Measurements from ENCODE around the gene CTAG2.
"Not testable (repeated sequence)": the region's sequence is repeated elsewhere in the genome, so short reads cannot be mapped to it uniquely, and the experiment has no call there.

The CTAG2 gene

DNA sequence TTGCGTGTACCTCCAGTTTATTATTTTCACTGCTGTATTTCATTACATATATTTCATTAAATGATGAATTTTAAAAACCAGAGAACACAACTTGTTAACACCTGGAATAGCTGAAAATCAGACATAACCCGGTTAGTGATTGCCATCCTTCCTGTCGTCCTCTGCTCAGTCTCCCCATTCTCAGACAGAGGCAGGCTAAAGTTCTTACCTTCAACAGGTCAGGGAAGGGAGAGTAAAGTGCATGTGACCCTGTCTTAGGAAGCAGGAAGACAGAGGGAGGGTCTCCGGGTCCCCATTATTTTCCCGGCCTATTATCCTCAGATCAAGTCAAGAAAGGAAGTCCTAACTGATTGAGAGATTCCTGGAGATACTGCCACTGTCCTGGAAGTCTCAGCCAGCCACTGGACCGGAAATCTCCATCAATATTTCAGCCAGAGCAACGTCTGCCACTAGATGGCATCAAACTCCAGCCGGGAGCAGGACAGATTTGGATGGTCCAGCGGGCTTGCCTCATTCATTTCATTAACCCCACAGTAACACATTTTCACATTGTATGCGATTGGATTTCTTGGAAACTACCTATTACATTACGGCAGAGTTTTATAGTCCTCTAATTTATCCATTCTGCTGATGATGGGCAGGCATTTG lies 32.5 kb downstream of the CTAG2 start:
- not testable (repeated sequence) for H3K27ac Mint-ChIP-seq, H3K27me3 Mint-ChIP-seq, DNase-seq, H3K4me3 Mint-ChIP-seq, H3K36me3 Mint-ChIP-seq, H3K9me3 Mint-ChIP-seq, H3K4me1 Mint-ChIP-seq
- peak; percentile 33 to 53 for ATAC-seq (replicated peaks)

DNA sequence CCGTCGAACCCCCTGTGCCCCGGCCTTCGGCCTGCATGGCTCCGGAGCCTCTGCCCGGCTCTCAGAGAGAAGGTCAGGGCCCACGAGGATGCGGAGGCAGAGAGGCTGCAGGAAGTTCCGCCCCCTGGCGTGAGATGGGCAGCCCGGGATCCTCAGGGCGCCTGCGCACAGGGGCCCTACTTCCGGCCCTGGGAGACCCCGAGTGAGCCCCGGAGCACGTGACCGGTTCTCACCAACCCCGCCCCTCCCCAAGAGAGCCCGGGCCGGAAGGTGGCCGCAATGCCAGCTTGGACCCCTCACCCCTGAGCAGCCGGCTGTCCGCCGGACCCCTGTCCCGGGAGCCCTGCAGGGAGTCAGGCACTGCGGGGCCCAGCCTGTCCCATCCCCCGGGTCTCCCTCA lies 34.2 kb downstream of the CTAG2 start, which contains the start of gene CTAG1B:
Gene CTAG1B (minus strand): TSS at position 101 of the 400 bp plus-strand sequence. CDS start 64 bp downstream, at position 37.
- H3K9me3 Mint-ChIP-seq; H3K4me1 Mint-ChIP-seq; H3K36me3 Mint-ChIP-seq; H3K27me3 Mint-ChIP-seq; H3K27ac Mint-ChIP-seq; ATAC-seq (replicated peaks); DNase-seq; H3K4me3 Mint-ChIP-seq: not testable (repeated sequence)

DNA sequence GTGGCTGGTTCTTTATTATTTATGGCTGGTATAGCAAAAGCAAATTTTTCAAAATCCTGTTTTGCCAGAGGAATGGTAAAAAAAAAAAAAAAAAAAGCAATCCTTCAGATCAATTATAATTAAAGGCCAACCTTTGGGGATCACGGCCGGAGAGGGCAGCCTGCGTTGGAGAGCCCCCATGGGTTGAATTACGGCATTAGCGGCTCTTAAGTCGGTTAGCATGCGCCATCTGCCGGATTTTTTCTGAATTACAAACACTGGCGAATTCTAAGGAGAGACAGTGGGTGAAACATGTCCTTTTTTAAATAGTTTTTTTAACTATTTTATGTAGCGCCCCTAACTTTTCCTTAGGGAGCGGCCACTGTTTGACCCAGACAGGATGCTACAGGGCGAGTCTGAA lies 39.8 kb downstream of the CTAG2 start:
- not testable (repeated sequence) for H3K4me1 Mint-ChIP-seq; H3K9me3 Mint-ChIP-seq; ATAC-seq (replicated peaks); H3K27ac Mint-ChIP-seq; H3K27me3 Mint-ChIP-seq; DNase-seq; H3K36me3 Mint-ChIP-seq; H3K4me3 Mint-ChIP-seq

DNA sequence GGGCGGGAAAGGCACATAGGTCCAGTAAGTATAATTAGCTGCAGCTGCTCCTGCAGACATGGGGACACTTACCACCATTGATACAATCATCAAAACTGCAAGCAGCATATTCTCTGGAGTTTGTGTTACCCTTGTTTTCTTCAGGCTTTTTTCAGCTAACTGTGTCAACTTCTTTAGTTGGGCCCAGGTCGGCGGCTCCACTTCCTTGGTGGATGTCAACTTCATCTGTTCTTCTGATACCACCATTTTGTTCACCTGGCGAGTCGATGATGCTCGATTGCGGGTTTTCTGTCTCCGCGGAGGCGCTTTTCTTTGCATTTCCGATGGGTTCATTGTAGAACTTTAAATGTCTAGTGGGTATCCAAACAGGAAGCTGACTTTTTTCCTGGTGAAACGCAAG lies 42.2 kb downstream of the CTAG2 start:
- not testable (repeated sequence) for H3K27ac Mint-ChIP-seq; H3K9me3 Mint-ChIP-seq; H3K4me1 Mint-ChIP-seq; H3K36me3 Mint-ChIP-seq; DNase-seq; ATAC-seq (replicated peaks); H3K4me3 Mint-ChIP-seq; H3K27me3 Mint-ChIP-seq

DNA sequence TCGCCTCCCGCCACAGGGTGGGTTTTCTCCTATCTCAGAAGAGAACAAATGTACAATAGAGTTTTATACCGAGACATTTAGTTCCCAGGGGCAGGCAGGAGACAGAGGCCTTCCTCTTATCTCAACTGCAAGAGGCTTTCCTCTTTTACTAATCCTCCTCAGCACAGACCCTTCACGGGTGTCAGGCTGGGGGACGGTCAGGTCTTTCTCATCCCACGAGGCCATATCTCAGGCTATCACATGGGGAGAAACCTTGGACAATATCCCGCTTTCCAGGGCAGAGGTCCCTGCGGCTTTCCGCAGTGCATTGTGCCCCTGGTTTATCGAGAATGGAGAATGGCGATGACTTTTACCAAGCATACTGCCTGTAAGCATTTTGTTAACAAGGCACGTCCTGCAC lies 44.6 kb downstream of the CTAG2 start:
- ATAC-seq (replicated peaks): not testable (repeated sequence)

DNA sequence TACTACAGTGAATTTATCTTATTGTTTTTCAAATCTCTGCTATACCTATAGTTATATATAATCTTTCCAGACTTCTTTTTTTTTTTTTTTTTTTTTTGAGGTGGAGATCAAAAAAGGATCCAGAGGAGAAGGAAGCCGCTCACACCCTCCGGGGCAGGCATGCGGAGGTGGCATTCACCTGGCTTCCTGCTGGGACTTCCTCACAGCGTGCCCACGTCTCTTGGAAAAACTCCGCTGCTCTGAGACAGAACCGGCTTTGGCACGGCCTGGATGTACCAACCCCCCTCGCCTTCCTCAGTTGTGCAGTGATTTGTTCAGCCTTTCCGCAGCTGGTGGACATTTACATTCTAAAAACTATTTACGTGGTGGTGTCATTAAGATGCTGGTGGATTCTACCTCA lies 45.4 kb downstream of the CTAG2 start:
- ATAC-seq (replicated peaks); H3K9me3 Mint-ChIP-seq; H3K27me3 Mint-ChIP-seq; DNase-seq; H3K4me3 Mint-ChIP-seq; H3K27ac Mint-ChIP-seq; H3K36me3 Mint-ChIP-seq; H3K4me1 Mint-ChIP-seq: not testable (repeated sequence)

More for the DNA sequence above, 44.6 kb downstream of the CTAG2 start:
- not testable (repeated sequence) for H3K9me3 Mint-ChIP-seq, H3K4me1 Mint-ChIP-seq, DNase-seq, H3K4me3 Mint-ChIP-seq, H3K36me3 Mint-ChIP-seq, H3K27ac Mint-ChIP-seq, H3K27me3 Mint-ChIP-seq

DNA sequence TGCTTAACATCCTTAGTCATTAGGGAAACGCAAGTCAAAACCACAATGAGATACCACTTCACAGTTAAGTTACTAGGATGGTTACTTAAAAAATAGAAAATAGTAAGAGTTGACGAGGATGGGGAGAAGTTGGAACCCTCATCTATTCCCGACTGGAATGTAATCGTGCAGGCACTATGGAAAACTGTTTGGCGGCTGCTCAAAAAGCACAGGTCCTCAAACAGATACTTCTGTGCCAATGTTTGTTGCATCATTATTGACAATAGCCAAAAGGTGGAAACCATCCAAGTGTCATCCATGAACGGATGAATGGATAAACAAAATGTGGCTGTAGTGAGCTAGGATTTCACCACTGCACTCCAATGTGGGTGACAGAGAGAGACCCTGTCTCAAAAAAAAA lies 46.0 kb downstream of the CTAG2 start:
- Mint-ChIP-seq H3K4me1 (no peaks in the 10 kb centered on the region), H3K27me3 (no peaks in the 10 kb centered on the region), H3K27ac (no peak overlapping the region), H3K36me3 (no peaks in the 10 kb centered on the region), H3K9me3 (no peaks in the 10 kb centered on the region), H3K4me3 (no peak overlapping the region)
- ATAC-seq (replicated peaks) (no peak), DNase-seq (no peak)

DNA sequence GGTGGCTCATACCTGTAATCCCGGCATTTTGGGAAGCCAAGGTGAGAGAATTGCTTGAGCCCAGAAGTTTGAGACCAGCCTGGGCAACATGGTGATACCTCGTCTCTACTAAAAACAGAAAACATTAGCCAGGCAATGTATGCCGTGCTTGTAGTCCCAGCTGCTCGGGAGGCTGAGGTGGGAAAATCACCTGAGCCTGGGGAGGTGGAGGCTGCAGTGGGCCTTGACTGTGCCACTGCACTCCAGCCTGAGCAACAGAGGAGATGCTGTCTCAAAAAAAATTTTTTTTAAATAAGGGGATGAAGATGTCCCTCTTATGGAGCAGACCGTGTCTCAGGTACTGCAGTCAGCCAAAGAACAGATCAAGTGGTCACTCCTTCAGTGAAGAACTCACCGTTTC lies 47.8 kb downstream of the CTAG2 start:
- H3K27me3 Mint-ChIP-seq: peaks cover 0 to 3% of the 10 kb centered on the region in 2 donors
- H3K36me3 Mint-ChIP-seq: no peaks in the 10 kb centered on the region
- no peaks in the 10 kb centered on the region for H3K9me3 Mint-ChIP-seq
- ATAC-seq (replicated peaks): no peak
- no peak overlapping the region for H3K27ac Mint-ChIP-seq
- H3K4me3 Mint-ChIP-seq: no peak overlapping the region
- H3K4me1 Mint-ChIP-seq: no peaks in the 10 kb centered on the region
- no peak for DNase-seq

DNA sequence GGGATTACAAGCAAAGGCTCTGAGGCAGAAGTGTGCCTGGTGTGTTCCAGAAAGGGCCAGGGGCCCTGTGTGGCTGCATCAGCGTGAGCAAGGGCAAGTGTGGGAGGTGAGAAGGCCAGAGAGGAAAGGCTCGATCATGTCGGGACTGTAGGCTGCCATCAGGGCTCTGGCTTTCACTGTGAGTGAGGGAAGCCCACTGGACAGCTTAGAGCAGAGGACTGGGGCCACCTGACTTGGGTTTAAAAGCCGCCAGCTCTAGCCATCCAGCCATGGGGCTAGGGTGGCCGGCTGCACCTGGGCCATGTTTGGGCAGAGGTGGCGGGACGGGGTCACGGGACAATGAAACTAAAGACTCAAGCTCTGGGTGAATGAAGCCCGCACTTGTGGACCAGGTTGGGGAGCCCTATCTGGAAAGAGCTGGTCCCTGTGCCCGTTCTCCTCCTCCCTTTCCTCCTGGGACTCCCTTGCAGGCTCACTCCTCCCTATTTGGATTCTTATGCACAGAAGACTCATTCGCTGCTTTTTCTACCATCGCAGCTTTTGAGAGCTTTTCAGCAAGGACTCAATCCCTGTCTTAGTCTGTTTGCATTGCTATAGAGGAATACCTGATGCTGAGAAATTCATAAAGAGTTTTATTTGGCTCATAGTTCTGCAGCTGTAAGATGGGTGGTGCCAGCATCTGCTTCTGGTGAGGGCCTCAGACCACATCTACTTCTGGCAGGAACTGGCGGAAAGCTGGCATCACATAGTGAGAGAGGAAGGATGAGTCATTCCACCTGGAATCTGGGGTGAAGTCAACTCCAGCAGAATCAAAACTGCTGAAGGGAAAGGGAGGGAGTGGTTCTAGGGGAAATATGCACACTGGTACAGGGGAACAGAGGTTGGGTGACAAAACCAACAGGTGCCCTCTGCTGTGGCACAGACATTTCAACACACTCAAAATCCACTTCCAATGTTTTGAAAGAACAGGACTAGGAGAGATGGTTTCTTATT lies 49.6 kb downstream of the CTAG2 start:
- H3K27me3 Mint-ChIP-seq: peaks cover 4 to 7% of the 10 kb centered on the region in 2 donors
- no peak for DNase-seq
- no peak overlapping the region for H3K4me3 Mint-ChIP-seq
- no peak for ATAC-seq (replicated peaks)
- no peaks in the 10 kb centered on the region for H3K9me3 Mint-ChIP-seq
- H3K4me1 Mint-ChIP-seq: no peaks in the 10 kb centered on the region
- H3K27ac Mint-ChIP-seq: no peak overlapping the region
- H3K36me3 Mint-ChIP-seq: no peaks in the 10 kb centered on the region

DNA sequence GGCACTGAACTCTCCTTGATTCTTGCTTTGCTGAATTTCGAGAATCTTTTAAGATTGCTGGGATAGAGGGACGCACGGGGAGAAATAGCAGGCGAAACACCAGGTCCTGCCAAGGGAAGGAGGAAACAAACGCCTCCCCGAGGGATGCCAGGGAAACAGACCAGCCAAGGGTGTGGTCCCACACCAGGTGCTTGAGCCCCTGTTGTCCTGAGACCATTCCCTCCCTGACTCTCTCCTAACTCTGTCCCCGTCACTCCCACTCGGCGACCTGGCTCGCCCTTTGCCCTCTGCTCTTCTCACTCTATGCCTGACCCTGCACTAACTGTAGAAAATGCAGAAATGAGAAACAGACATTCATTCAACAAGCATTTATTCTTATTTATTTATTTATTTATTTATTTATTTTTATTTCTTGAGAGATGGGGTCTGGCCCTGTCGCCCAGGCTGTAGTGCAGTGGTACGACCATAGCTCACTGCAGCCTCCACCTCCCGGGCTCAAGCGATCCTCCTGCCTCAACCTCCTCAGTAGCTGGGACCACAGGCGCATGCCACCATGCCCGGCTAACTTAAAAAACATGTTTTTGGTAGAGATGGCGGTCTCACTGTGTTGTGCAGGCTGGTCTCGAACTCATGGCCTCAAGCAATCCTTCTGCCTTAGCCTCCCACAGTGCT lies 50.5 kb downstream of the CTAG2 start:
- no peak for ATAC-seq (replicated peaks)
- DNase-seq: no peak
- Mint-ChIP-seq H3K4me3 (no peak overlapping the region), H3K36me3 (no peaks in the 10 kb centered on the region), H3K4me1 (no peaks in the 10 kb centered on the region), H3K9me3 (no peaks in the 10 kb centered on the region), H3K27me3 (peaks cover 4 to 7% of the 10 kb centered on the region in 2 donors), H3K27ac (no peak overlapping the region)

DNA sequence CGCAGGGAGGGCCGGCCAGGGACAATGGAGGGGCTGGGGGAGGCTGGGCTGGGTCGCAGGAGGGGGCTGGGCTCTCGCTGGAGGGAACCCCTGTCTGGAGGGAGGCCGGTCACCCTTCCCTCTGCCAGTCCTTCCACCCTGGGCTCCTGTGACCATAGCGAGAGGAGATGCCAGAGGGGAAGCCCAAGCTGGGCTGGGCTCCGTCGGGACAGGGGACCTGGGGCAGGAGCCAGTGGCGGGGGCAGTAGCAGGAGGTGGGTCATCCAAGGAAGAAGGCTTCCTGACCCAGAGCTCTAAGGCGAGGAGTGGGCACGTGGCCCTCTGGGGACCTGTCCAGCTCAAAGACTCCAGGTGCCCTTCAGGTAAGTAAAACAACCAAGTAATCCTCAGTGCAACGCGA lies 51.2 kb downstream of the CTAG2 start:
- ATAC-seq (replicated peaks) (no peak), DNase-seq (no peak)
- H3K36me3 Mint-ChIP-seq: no peaks in the 10 kb centered on the region
- no peak overlapping the region for H3K4me3 Mint-ChIP-seq
- no peaks in the 10 kb centered on the region for H3K4me1 Mint-ChIP-seq
- H3K27me3 Mint-ChIP-seq: peaks cover 7% of the 10 kb centered on the region in 2 donors
- H3K27ac Mint-ChIP-seq: no peak overlapping the region
- peaks cover under 1 to 2% of the 10 kb centered on the region in 2 donors for H3K9me3 Mint-ChIP-seq
